NCI-H1105 (cell line): ENCODE results near the gene RYR1.
"Not testable (repeated sequence)": the region's sequence is repeated elsewhere in the genome, so short reads cannot be mapped to it uniquely, and the experiment has no call there.

Source experiments
- DNase-seq: peaks from one replicate; lab custom pipeline; 2025; lab: John Stamatoyannopoulos, UW

The RYR1 gene

DNA sequence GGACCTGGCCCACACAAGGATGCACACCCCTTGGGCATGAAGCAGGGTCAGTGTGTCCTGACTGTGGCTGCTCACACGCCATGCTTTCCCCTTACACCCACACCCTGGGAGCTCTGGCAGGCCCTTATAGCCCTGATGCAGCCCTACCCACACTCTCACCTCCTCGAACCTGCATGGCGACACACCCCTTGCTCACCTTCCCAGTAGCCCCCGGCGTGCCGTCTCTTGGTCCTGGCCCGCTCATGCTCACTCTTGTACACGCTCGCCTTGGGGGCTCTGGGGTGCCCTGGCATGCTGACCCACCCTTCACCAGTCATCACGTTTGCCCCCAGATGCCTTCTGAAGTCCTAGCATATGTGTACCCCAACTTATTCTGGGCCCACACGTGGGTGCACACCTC lies 128.2 kb downstream of the RYR1 start:
- DNase-seq: no peak

DNA sequence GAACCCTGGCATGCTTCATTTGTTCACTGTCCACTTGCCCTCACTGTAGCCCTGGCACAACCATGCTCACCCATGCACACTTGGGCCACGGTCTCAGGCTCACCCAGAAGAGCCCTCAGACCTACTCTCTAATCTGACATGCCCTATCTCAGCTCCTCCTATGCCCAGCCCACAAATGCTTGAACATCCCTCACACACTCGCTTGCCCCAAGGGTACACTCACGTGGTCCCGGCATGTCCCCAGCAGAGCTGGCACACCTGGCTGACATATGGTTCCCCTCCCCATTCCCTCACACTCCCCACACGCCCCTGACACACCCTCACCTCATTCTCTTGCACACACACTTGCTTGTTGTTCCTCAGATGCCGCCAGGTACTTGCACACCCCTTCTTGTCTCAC lies 128.6 kb downstream of the RYR1 start:
- DNase-seq: no peak

DNA sequence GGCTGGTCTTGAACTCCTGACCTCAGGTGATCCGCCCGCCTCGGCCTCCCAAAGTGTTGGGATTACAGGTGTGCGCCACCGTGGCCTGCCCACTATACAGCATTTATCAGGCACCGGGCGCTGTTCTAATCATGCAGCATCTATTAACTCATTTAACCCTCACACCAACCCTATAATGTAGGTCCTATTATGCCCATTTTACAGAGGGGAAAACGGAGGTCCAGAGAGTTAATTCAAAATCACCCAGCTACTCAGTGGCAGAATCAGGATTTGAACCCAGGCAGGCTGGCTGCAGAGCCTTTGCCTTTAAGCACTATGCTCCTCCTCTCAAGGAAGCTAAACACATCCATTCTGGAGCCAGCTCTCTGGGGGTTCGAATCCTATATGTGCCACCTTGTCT lies 130.0 kb downstream of the RYR1 start:
- DNase-seq: no peak

DNA sequence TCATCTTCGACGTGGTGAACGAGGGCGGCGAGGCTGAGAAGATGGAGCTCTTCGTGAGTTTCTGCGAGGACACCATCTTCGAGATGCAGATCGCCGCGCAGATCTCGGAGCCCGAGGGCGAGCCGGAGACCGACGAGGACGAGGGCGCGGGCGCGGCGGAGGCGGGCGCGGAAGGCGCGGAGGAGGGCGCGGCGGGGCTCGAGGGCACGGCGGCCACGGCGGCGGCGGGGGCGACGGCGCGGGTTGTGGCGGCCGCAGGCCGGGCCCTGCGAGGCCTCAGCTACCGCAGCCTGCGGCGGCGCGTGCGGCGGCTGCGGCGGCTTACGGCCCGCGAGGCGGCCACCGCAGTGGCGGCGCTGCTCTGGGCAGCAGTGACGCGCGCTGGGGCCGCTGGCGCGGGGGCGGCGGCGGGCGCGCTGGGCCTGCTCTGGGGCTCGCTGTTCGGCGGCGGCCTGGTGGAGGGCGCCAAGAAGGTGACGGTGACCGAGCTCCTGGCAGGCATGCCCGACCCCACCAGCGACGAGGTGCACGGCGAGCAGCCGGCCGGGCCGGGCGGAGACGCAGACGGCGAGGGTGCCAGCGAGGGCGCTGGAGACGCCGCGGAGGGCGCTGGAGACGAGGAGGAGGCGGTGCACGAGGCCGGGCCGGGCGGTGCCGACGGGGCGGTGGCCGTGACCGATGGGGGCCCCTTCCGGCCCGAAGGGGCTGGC lies 131.6 kb downstream of the RYR1 start:
- no peak for DNase-seq

DNA sequence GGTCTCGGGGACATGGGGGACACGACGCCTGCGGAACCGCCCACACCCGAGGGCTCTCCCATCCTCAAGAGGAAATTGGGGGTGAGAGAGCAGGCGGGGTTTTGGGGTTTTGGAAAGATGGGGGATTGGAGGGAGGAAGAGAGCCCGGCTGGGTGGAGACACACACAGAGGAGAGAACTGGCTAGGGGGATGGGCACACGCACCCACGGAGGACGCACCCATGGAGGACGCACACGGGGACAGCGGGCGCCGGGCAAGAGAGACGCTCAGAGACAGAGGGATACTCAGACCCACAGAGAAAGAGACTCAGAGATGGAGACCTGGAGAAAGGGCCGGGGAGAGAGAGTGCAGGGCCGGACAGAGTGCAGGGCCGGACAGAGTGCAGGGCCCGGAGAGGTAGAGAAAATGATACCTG lies 132.2 kb downstream of the RYR1 start:
- no peak for DNase-seq

DNA sequence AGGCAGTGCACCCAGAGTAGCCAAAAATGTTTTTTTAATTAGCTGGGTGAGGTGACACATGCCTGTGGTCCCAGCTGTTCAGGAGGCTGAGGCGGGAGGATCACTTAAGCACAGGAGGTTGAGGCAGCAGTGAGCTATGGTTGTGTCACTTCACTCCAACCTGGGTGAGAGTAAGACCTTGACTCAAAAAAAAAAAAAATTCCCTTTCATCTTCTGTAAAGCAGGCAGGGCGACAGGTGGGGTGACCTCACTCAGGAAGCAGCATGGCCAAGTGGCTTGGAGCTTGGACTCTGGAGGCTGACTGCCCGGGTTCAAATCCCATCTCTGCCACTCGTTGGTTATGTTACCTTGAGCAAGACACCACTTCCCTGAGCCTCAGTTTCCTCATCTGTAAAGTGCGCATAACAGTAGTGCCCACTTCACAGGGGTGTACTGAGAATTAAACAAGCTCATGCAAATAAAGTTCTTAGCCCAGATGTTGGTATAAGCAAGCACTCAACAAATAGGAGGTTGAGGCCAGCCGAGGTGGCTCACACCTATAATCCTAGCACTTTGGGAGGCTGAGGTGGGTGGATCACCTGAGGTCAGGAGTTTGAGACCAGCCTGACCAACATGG lies 136.0 kb downstream of the RYR1 start:
- no peak for DNase-seq

DNA sequence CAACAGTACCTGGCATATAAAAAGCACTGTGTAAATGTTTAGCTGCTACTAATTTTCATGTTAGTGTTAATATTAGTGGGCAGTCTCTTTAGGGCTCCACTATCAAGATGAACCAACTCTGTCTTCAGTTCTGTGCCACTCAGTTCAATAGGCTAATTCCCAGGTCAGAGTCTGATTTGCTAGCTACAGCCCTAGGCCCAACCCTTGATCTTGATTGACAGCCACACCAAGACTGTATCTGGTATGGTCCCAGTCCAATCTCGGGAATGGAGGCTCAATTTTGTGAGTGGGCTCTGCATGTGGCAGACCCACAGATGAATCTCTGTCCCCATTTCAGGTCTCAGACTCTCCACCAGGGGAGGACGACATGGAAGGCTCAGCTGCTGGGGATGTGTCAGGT lies 138.2 kb downstream of the RYR1 start:
- DNase-seq: no peak

GRCh38 chr19:38577826-38578225 lies 144.3 kb downstream of the RYR1 start:
- DNase-seq: no peak

- DNase-seq: not testable (repeated sequence)
Observed at GRCh38 chr19:38579304-38579703, 145.8 kb downstream of the RYR1 start.

- no peak for DNase-seq
Observed at GRCh38 chr19:38580080-38580479, 146.6 kb downstream of the RYR1 start.

- no peak for DNase-seq
Observed at GRCh38 chr19:38583219-38583984, 149.9 kb downstream of the RYR1 start.

- DNase-seq: no peak
Observed at GRCh38 chr19:38583985-38584305, 150.5 kb downstream of the RYR1 start.

- DNase-seq: no peak
Observed at GRCh38 chr19:38587562-38587961, 154.1 kb downstream of the RYR1 start.

GRCh38 chr19:38588041-38588440 lies 154.6 kb downstream of the RYR1 start:
- DNase-seq: no peak

DNA sequence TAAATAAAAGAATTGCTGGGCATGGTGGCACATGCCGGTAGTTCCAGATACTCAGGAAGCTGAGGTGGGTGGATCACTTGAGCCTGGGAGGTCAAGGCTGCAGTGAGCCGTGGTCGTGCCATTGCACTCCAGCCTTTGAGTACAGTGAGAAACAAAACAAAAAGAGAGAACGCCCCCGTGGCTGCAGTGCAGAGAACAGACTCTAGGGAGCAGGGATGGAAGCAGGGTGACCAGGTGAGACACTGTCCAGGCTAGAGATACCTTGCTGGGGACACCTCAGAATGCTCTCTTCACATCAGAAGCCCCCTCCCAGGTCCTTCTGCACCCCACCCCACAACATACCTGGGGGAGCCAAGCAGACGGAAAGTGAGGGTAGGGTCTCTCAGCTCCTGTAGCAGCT lies 159.4 kb downstream of the RYR1 start:
- DNase-seq: no peak

DNA sequence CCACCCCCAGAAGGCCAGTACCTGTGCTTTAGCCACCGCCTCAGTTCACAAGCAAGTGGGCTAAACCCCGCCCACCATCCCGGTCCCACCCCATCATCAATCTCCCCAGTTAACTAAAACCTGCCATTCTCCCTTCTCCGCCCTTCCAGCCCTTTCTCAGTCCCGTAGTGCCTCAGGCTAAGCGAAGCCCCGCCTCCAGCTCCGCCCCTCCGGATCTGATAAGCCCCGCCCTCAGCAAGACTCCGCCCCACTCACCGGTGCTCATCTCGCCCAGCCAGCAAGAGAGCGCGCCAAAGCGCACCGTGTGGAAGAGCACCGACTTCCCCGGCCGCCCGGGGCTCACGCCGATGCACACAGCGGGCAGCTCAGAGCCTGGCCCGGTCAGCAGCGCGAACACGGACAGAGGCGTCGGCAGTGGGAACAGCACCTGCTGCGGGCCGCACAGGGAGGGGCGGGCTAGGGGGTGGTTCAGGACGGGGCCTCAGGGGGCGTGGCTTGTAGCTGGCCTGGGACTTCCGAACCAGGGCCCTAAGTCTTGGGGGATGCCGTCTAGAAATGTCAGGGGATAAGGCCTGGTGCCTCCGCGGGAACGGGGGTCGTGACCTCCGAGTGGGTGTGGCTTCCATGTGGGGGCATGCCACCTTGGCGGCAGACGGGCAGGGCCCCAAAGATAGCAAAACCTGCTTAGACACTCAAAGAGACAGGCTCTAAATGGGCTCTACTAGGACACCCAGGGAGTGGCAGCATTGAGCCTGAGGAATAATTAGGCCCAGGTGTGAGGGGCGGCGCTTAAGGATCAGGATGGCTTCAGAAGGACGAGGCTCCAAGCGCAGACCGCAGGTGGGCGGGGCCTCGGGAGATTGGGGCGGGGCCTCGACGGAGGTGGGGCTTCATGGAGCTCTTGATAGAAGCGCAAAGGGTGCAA lies 162.8 kb downstream of the RYR1 start:
- DNase-seq: peak; percentile 71

DNA sequence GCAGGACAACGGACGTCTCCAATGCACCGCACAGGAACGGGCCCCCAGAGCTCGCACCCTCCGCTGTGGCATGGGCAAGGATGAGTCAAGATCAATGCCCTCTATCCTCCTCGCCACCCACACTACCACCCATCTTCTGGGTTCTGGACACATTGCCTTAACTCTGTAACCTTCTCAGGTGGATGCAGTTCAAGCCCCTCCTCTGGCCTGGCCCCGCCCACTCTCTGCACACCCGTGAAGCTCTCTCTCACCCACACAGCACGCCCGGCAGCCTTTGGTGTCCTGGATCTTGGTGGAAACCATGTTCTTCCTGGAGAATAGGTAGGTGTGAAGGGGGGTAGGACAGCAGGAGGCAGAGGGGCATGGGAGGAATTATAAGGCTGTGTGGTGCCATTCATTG lies 163.6 kb downstream of the RYR1 start:
- no peak for DNase-seq

DNA sequence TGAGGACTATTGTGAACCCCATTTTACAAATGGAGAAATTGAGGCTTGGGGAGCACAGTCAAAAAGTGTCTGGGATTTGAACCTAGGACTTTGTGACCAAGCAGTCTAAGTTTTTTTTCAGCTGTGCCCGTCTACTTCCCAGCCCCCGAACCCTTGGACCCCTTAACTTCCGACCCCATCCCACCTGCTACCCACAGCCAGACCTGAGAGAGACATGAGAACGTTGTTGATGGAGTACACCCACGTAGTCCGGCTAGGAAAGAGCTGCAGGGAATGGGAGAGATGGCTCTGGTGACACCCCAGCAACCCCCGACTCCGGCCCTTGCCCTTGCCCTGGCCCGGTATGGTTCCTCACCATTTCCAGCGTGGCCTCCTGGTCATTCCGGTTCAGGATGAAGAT lies 166.2 kb downstream of the RYR1 start:
- no peak for DNase-seq

- not testable (repeated sequence) for DNase-seq
Observed at GRCh38 chr19:38602856-38603255, 169.4 kb downstream of the RYR1 start.

GRCh38 chr19:38606131-38606530 lies 172.6 kb downstream of the RYR1 start:
- DNase-seq: no peak

DNA sequence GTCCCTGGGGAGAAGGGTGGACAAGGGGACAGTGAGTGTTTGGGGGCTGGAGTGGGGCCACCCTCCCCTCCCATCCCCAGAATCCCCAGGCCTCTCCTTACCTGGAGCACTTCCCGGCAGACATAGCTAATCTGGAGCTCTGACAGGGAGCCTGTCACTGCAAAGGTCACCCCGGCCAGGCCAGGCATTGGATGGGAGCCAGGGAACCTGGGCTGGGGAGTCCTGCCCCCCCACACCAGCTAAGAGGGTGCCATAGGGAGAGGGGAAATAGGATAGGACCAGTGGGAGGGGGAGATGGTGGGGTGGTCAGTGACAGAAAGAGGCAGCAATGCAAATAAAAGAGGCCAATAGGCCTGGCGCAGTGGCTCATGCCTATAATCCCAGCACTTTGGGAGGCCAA lies 180.8 kb downstream of the RYR1 start:
- no peak for DNase-seq

DNA sequence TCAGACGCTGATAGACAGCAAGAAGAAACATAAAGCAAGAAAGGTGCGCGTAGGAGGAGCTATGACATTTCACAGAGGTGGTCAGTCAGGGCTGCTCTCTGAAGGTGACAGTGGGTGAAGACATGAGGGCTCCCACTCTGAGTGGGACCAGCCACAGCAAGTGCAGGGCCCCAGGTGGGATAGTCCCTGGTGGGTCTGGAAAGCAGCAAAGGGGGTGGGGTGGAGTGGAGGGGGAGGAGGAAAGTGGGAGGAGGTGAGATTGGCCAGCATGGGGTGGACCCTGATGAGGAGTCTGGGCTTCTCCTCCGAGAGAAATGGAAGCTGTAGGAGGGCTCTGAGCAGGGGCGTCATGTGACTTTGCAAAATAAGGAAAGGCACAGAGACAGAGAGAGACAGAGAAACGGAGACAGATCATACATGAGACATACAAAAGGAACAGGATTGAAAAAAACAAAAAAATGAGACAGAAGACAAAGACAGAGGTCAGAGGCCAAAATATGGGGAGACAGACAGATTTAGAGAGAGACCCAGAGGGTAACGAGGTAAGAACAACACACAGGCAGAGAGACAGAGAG lies 181.6 kb downstream of the RYR1 start:
- no peak for DNase-seq
